ENCODE measurements around the gene PES1.

DNA sequence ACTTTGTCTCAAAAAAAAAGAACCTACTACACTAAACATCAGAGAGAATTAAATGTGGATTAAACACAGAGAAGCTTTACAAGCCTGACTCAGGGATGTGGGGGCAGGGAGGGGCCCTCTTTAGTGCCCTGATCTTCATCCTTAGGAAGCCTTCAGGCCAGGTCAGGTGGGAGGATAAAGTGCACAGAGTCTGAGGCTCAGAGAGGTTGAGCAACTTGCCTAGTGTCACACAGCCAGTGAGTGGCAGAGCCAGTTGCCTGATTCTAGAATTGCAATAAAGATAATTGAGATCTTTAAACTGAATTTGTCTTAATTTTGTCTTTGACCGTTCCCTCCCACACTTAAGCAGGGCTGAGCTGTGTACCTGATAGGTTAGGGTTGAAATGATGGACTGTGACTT, 52.3 kb downstream of the PES1 start:
- TF ChIP-seq, protein P1, sequence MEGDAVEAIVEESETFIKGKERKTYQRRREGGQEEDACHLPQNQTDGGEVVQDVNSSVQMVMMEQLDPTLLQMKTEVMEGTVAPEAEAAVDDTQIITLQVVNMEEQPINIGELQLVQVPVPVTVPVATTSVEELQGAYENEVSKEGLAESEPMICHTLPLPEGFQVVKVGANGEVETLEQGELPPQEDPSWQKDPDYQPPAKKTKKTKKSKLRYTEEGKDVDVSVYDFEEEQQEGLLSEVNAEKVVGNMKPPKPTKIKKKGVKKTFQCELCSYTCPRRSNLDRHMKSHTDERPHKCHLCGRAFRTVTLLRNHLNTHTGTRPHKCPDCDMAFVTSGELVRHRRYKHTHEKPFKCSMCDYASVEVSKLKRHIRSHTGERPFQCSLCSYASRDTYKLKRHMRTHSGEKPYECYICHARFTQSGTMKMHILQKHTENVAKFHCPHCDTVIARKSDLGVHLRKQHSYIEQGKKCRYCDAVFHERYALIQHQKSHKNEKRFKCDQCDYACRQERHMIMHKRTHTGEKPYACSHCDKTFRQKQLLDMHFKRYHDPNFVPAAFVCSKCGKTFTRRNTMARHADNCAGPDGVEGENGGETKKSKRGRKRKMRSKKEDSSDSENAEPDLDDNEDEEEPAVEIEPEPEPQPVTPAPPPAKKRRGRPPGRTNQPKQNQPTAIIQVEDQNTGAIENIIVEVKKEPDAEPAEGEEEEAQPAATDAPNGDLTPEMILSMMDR (IDR thresholded peaks at IDR 0.05 in 8 of 11, conservative IDR thresholded peaks at IDR 0.05 in 3 of 11), result no peak
- no peak for TF ChIP-seq POLR2AphosphoS5 (IDR thresholded peaks at IDR 0.05)
- no peak for TF ChIP-seq POLR2A (IDR thresholded peaks at IDR 0.05)

Data from spleen (tissue), 7 donors.